GM12878 (cell line): Measurements from ENCODE around the gene METTL17. TPM values are rescaled to one million over a fixed set of nuclear protein-coding genes. Genes with fewer than 3 reads are reported as not detected.

Experiments
- ATAC-seq: fragments of 200-7000 bp; cut with Tn5 transposase; 3 replicates; pipeline ENCODE4 v1.9.1; 2020; ENCODE audit warnings: mild to moderate bottlenecking, moderate library complexity
- BruUV-seq: library from RNA; stranded (reverse); fragments of 400-500 nt; replicated peaks from 2 replicates; lab custom pipeline; 2021; lab: Mats Ljungman, UMichigan
- CTCF ChIA-PET: fragments of 300-600 bp; sonication (Branson Sonifier 250); formaldehyde crosslinking; extraction: SDS; loops from one replicate; lab custom pipeline; 2021; ENCODE audit warnings: inconsistent platforms; lab: Yijun Ruan, JAX
- POLR2A ChIA-PET: fragments of 350-600 bp; formaldehyde crosslinking; extraction: SDS; loops from one replicate; lab custom pipeline; 2021; ENCODE audit warnings: inconsistent platforms; lab: Charles Lee
- RAD21 ChIA-PET: fragments of 300-600 bp; sonication (Branson Sonifier 250); formaldehyde crosslinking; loops from one replicate; lab custom pipeline; 2023; ENCODE audit warnings: antibody characterized with exemption; ENCODE audit not compliant: unreplicated experiment; lab: Charles Lee
- SMC1A ChIA-PET: fragments of 300-600 bp; sonication (Branson Sonifier 250); formaldehyde crosslinking; loops from one replicate; lab custom pipeline; 2023; ENCODE audit not compliant: unreplicated experiment, uncharacterized antibody; lab: Charles Lee
- DNase-seq: peaks from one replicate; pipeline ENCODE4 v3.0.0-alpha.2; 2011; ENCODE audit warnings: low read depth, low spot score
- FAIRE-seq: peaks from 3 replicates; lab custom pipeline; 2011; peaks lifted over from hg19 to GRCh38; lab: Jason Lieb, UNC
- H2AFZ ChIP-seq: 2 replicates; pipeline ENCODE4 v1.6.0; 2011; ENCODE audit warnings: low read depth, low read length, control low read depth; ENCODE audit not compliant: control insufficient read depth
- H3K27ac ChIP-seq: 2 replicates; pipeline ENCODE4 v1.5.1; 2011; ENCODE audit warnings: control low read depth; ENCODE audit not compliant: control insufficient read depth, insufficient read depth
- H3K27me3 ChIP-seq, 2 experiments: replicated peaks in 1 of 2; 2 replicates each; pipeline versions ENCODE4 v1.6.0 to v1.6.1; 2011; ENCODE audit warnings: low read length in 1 of 2; ENCODE audit not compliant: control insufficient read depth in 2 of 2, insufficient read depth in 2 of 2
- H3K36me3 ChIP-seq, 2 experiments: 2 replicates each; pipeline ENCODE4 v1.5.1; 2011; ENCODE audit warnings: low read length in 1 of 2; ENCODE audit not compliant: control insufficient read depth in 2 of 2, insufficient read depth in 2 of 2
- H3K4me1 ChIP-seq: 2 replicates; pipeline ENCODE4 v1.6.1; 2011; ENCODE audit warnings: mild to moderate bottlenecking, low read length, moderate library complexity, mixed read lengths; ENCODE audit not compliant: control insufficient read depth, insufficient read depth
- H3K4me2 ChIP-seq: 2 replicates; pipeline ENCODE4 v1.6.0; 2011; ENCODE audit warnings: control low read depth; ENCODE audit not compliant: control insufficient read depth, insufficient read depth
- H3K4me3 ChIP-seq: fragments of 200-600 bp; sonication (generic); 2 replicates; pipeline ENCODE4 v1.5.1; 2016
- H3K79me2 ChIP-seq: 2 replicates; pipeline ENCODE4 v1.6.0; 2011; ENCODE audit warnings: low read length; ENCODE audit not compliant: control insufficient read depth, insufficient read depth
- H3K9ac ChIP-seq: 2 replicates; pipeline ENCODE4 v1.8.0; 2011; ENCODE audit warnings: low read length, control low read depth, mixed read lengths; ENCODE audit not compliant: control insufficient read depth, insufficient read depth
- H3K9me3 ChIP-seq: replicated peaks from 3 replicates; pipeline ENCODE4 v1.5.1; 2011; ENCODE audit warnings: mild to moderate bottlenecking, low read length; ENCODE audit not compliant: control insufficient read depth, insufficient read depth
- H4K20me1 ChIP-seq: 2 replicates; pipeline ENCODE4 v1.6.0; 2011; ENCODE audit not compliant: control insufficient read depth, insufficient read depth
- EZH2 ChIP-seq: IDR thresholded peaks from 2 replicates; pipeline ENCODE4 v1.6.1; 2012; ENCODE audit warnings: low read depth, mild to moderate bottlenecking, control low read depth, inconsistent platforms, low read length, borderline replicate concordance; ENCODE audit not compliant: control insufficient read depth
- IRF4 ChIP-seq: IDR thresholded peaks from 2 replicates; pipeline ENCODE4 v1.6.1; 2011; ENCODE audit warnings: low read depth, low read length
- NFYB ChIP-seq: IDR thresholded peaks from 2 replicates; pipeline ENCODE4 v1.6.1; 2011; ENCODE audit warnings: low read depth, mild to moderate bottlenecking, low read length, improper control_type of control experiment, moderate library complexity; ENCODE audit not compliant: insufficient read depth
- SREBF2 ChIP-seq: IDR thresholded peaks from 2 replicates; pipeline ENCODE4 v1.6.1; 2012; ENCODE audit warnings: mild to moderate bottlenecking, low read length
- SUPT20H ChIP-seq: IDR thresholded peaks from 2 replicates; pipeline ENCODE4 v1.6.1; 2011; ENCODE audit warnings: low read depth, mild to moderate bottlenecking, low read length, moderate library complexity, borderline replicate concordance; ENCODE audit not compliant: control insufficient read depth
- WRNIP1 ChIP-seq: IDR thresholded peaks from 2 replicates; pipeline ENCODE4 v1.6.1; 2011; ENCODE audit warnings: low read depth, low read length, improper control_type of control experiment, borderline replicate concordance
- ZNF384 ChIP-seq: IDR thresholded peaks from 2 replicates; pipeline ENCODE4 v1.6.1; 2012; ENCODE audit warnings: low read depth, mild to moderate bottlenecking, low read length, improper control_type of control experiment, borderline replicate concordance
- WGBS: methylation state at CpG from one replicate; pipeline ENCODE4 v1.1.6; 2016; ENCODE audit warnings: low lambda C conversion rate; ENCODE audit not compliant: insufficient replicate concordance, insufficient coverage; ENCODE audit errors: missing lambda C conversion rate; 5-methylcytosine and 5-hydroxymethylcytosine counted together
- in situ Hi-C: fragments of 300-500 bp; cut with MboI; formaldehyde crosslinking; loops from 9 replicates; pipeline ENCODE4 v1.14.3; 2018; ENCODE audit warnings: mixed read lengths
- intact Hi-C: fragments of 100-400 bp; cut with micrococcal nuclease; formaldehyde crosslinking; loops from one replicate; pipeline ENCODE4 v1.14.2; 2022; ENCODE audit not compliant: unreplicated experiment
- polyA plus RNA-seq, 11 experiments: library from polyadenylated mRNA; depleted of rRNA in 4 of 11; unstranded in 6 of 11; stranded (reverse) in 5 of 11; fragments of >200 nt; fragmentation: Nextera tagmentation in 4 of 11; fragmentation: Illumina TruSeq in 1 of 11; extraction: Ambion mirVana in 4 of 11; extraction: Trizol in 1 of 11; gene quantifications; 1 replicate in 1 of 11; 2 replicates in 10 of 11; pipeline versions ENCODE4 v1.2.1 to v1.2.3, GENCODE V29; 2011 to 2016; ENCODE audit warnings: inconsistent platforms in 2 of 11, missing spikeins in 2 of 11, low read depth in 1 of 11
- total RNA-seq, 4 experiments: library from RNA; depleted of rRNA in 3 of 4; stranded (reverse); fragments of >200 nt in 3 of 4; fragmentation: Illumina TruSeq in 1 of 4; extraction: Trizol in 1 of 4; gene quantifications; 2 replicates each; pipeline versions ENCODE4 v1.2.1 to v1.2.3, GENCODE V29; 2013 to 2021
- TF ChIP-seq, protein P1 (sequence below): IDR thresholded peaks from 2 replicates; pipeline ENCODE4 v1.6.1; 2012; ENCODE audit warnings: low read depth, low read length, improper control_type of control experiment
- TF ChIP-seq, protein P2 (sequence below): fragments of 450-650 bp; conservative IDR thresholded peaks from 2 replicates; pipeline ENCODE4 v1.6.1; 2017; ENCODE audit warnings: mild to moderate bottlenecking, moderate library complexity
- TF ChIP-seq, protein P3 (sequence below): fragments of 450-650 bp; formaldehyde crosslinking; IDR thresholded peaks from 2 replicates; pipeline ENCODE4 v1.4.0; 2020; ENCODE audit warnings: mild to moderate bottlenecking, moderate library complexity

METTL17 gene
- total and polyA plus RNA-seq, 10 of the 15 experiments (the other 5 are each of a cell fraction or from before 2014, with no cell fraction given), result 70.4 to 130 (median 97.5) TPM

DNA sequence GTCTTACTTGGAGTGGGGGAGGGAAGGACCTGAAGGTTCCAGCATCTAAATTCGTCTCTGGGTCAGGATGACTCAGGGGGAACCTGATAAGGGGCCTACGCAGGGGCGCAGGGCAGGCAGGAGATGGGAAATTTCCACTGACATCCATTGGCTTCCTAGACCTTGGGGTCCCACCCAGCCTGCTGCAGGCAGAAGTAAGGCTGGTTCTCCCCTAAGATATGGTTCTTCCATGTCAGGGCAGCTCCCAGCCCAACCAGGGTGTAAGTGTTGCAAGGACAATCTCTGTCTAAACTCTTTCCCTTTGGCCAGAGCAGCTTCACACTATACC lies 37.2 kb downstream of the METTL17 start:
- Histone ChIP-seq H3K9ac (no peak overlapping the region), H2AFZ (no peak overlapping the region), H3K4me2 (no peak overlapping the region), H3K79me2 (no peaks in the 10 kb centered on the region), H3K4me3 (no peak overlapping the region), H3K9me3 (no peaks in the 10 kb centered on the region), H3K4me1 (peaks cover 4% of the 10 kb centered on the region; the same call in 1 of the 2 replicates), H3K27me3 (peaks cover 13 to 23% of the 10 kb centered on the region in 2 experiments), H3K36me3 (no peaks in the 10 kb centered on the region), H4K20me1 (no peaks in the 10 kb centered on the region), H3K27ac (no peak overlapping the region)
- intact Hi-C loops, result no loop called here
- in situ Hi-C loops, result no loop called here
- ChIA-PET SMC1A (interaction anchor here (1.6 kb wide), 1 partner anchor 12 kb away, joined by 3 read pairs; no protein-coding TSS in a partner anchor), RAD21 (no interaction called here), CTCF (interaction anchor here (0.9 to 1.2 kb wide), 2 partner anchors 12 to 78 kb away, joined by 3 to 6 read pairs; no protein-coding TSS in a partner anchor), POLR2A (no interaction called here)
- DNase-seq (no peak), ATAC-seq (no peak), FAIRE-seq (no peak)
- no TSS peak for BruUV-seq
- no peak for TF ChIP-seq SREBF2
- TF ChIP-seq, protein P1, sequence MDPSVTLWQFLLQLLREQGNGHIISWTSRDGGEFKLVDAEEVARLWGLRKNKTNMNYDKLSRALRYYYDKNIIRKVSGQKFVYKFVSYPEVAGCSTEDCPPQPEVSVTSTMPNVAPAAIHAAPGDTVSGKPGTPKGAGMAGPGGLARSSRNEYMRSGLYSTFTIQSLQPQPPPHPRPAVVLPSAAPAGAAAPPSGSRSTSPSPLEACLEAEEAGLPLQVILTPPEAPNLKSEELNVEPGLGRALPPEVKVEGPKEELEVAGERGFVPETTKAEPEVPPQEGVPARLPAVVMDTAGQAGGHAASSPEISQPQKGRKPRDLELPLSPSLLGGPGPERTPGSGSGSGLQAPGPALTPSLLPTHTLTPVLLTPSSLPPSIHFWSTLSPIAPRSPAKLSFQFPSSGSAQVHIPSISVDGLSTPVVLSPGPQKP, result no peak
- TF ChIP-seq WRNIP1, result no peak
- TF ChIP-seq, protein P2, sequence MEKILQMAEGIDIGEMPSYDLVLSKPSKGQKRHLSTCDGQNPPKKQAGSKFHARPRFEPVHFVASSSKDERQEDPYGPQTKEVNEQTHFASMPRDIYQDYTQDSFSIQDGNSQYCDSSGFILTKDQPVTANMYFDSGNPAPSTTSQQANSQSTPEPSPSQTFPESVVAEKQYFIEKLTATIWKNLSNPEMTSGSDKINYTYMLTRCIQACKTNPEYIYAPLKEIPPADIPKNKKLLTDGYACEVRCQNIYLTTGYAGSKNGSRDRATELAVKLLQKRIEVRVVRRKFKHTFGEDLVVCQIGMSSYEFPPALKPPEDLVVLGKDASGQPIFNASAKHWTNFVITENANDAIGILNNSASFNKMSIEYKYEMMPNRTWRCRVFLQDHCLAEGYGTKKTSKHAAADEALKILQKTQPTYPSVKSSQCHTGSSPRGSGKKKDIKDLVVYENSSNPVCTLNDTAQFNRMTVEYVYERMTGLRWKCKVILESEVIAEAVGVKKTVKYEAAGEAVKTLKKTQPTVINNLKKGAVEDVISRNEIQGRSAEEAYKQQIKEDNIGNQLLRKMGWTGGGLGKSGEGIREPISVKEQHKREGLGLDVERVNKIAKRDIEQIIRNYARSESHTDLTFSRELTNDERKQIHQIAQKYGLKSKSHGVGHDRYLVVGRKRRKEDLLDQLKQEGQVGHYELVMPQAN, result no peak
- no peak for TF ChIP-seq ZNF384
- TF ChIP-seq, protein P3, sequence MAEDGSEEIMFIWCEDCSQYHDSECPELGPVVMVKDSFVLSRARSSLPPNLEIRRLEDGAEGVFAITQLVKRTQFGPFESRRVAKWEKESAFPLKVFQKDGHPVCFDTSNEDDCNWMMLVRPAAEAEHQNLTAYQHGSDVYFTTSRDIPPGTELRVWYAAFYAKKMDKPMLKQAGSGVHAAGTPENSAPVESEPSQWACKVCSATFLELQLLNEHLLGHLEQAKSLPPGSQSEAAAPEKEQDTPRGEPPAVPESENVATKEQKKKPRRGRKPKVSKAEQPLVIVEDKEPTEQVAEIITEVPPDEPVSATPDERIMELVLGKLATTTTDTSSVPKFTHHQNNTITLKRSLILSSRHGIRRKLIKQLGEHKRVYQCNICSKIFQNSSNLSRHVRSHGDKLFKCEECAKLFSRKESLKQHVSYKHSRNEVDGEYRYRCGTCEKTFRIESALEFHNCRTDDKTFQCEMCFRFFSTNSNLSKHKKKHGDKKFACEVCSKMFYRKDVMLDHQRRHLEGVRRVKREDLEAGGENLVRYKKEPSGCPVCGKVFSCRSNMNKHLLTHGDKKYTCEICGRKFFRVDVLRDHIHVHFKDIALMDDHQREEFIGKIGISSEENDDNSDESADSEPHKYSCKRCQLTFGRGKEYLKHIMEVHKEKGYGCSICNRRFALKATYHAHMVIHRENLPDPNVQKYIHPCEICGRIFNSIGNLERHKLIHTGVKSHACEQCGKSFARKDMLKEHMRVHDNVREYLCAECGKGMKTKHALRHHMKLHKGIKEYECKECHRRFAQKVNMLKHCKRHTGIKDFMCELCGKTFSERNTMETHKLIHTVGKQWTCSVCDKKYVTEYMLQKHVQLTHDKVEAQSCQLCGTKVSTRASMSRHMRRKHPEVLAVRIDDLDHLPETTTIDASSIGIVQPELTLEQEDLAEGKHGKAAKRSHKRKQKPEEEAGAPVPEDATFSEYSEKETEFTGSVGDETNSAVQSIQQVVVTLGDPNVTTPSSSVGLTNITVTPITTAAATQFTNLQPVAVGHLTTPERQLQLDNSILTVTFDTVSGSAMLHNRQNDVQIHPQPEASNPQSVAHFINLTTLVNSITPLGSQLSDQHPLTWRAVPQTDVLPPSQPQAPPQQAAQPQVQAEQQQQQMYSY, result no peak
- no peak for TF ChIP-seq SUPT20H
- TF ChIP-seq EZH2, result no peak
- no peak for TF ChIP-seq NFYB
- TF ChIP-seq IRF4, result no peak
- 8% methylated on average over 3 of the region's 3 CpGs for WGBS
